T47D (cell line): ENCODE results near the gene UGDH.
"Not testable (repeated sequence)": the region's sequence is repeated elsewhere in the genome, so short reads cannot be mapped to it uniquely, and the experiment has no call there.

Experiments
- DNase-seq, 2 experiments: peaks; one replicate each; pipeline versions ENCODE4 v3.0.0 to v3.0.0-alpha.2; 2011 to 2012; ENCODE audit warnings: low read depth in 1 of 2, low spot score in 1 of 2
- JUND ChIP-seq: IDR thresholded peaks from 2 replicates; pipeline ENCODE4 v1.6.1; 2012; ENCODE audit warnings: low read depth
- in situ Hi-C: cut with HindIII; loops from 2 replicates; pipeline ENCODE4 v1.10.0; 2016; ENCODE audit warnings: low sequenced_read_pairs, low pct_unique_long_range_greater_than_20kb

UGDH gene

DNA sequence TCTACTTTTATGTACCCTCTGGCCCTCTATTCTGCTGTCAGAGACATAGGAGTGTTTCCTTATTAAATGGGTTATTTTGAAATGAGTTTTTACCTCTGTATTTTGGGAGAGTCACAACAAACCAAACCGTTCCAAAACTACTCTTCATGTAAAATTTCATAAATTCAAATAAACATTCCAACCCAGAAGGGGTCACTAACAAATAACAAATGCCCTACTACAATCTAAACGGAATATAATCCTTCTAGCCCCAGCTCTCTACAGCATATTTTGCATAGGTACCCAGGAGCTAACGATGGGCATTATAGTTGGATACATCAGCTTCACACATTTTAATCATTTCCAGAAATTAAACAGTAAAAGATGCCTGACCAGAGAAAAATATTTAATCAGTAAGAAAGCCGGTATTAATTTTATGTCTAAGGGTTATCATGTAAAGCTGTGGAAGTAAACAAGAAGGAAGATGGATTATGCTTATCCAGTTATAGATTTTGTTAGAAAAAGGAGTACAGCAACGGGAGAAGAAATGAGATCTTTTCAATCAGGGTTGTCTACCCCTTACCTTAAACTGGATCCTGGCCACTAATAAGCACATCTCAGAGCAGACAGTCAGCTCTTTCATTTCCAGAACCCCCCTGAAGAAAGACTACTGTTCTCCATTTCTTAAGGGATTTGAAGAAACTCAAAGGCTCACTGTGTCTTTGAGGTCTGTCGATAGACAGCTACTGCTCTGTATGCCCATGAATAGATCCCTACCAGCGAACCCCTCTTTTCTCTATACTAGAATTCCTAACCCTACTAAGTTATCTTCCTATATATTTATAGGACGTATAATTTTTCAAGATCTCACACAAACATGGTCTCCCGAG, 1.2 kb downstream of the UGDH start:
- DNase-seq, result no peak
- TF ChIP-seq JUND, result no peak
- in situ Hi-C loops, result no loop called here

DNA sequence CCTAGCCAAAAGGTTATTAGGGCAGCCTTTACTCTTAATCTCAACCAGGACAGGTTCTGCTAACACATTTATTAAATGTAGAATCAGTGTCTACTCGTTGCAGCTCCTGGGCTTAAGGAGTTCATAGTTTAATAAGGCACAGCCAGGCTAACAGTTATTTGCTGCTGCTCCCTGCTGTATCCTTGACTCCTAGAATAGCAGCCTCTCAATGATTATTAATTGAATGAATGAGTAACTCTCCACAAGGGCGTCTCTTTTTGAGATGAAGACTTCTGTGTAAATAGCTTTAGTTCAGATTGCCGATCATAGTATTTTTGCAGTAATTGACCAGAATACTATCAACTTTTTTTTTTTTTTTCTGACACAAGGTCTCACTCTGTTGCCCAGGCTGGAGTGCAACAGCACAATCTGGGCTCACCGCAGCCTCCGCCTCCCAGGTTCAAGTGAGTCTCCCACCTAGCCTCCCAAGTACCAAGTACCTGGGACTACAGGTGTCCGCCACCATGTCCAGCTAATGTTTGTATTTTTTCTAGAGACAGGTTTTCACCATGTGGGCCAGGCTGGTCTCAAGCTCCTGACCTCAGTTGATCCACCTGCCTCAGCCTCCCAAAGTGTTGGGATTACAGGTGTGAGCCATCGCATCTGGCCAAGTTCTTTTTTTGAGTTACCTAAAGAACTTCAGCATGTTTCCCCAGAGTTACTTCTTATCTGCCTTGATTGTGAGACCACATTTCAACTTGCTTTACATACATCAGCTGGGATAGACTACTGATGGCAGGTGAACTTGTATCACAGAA, 2.9 kb downstream of the UGDH start:
- in situ Hi-C loops, result no loop called here
- no peak for DNase-seq
- TF ChIP-seq JUND, result no peak

DNA sequence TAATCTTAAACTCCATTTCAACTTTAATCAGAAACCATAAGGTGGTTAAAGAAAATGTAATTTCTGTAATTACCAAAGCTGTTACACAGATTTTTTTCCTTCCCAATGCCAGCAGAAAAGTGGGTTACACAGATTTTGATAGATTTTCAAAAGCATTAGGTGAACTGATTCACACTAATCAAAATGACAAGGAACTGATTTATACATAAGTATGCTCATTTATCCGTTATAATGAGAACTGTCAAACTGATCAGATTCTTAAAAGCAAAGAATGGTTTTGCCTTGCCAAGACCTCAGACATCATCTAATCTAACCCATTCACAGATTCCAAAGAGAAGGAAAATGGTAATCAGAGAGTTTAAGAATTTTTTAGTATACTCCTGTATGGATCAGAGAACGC, 5.2 kb downstream of the UGDH start:
- no peak for TF ChIP-seq JUND
- in situ Hi-C loops, result no loop called here
- no peak for DNase-seq

DNA sequence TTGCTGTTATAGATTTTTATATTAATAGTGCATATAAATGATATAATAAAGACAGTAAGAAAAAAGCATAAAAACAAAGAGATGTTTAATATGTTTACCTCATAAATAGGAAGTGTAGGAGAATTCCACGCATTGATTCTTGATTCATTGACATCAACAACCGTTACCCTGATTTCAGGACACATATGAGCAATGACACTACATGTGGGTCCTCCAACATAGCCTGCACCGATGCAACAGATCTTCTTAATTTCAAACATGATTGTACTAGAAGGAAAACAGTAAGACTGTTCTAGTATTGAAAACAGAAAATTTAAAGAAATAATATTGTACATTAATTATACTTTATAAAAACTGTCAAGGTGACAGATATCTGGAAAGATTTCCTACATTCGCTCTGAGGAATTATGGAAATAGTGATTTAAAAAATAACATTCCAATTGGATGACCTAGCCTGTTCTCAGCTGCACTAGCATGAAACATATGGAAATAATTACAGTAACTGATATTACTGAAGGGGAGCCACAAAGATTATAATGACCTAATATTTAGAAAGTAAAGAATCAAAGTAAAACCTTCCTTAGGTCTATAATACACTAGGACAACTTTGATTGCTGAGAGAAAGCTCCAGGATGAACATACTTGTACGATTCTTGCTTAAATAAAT, 5.9 kb downstream of the UGDH start:
- no peak for DNase-seq
- no peak for TF ChIP-seq JUND
- in situ Hi-C loops, result no loop called here

DNA sequence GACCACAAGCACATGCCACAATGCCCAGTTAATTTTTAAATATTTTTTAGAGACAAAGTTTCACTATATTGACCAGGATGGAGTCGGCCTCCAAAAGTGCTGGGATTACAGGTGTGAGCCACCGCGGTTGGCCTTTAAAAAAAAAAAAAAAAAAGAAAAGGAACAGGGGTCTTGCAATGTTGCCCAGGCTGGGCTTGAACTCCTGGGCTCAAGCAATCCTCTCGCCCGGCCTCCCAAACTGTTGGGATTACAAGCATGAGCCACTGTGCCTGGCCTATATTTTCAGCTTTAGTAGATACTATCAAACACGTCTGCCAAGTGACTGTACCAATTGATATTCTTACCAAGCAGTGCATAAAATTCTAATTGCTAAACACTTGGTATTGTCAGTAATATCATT, 8.8 kb downstream of the UGDH start:
- DNase-seq, result no peak
- in situ Hi-C loops, result no loop called here
- no peak for TF ChIP-seq JUND

DNA sequence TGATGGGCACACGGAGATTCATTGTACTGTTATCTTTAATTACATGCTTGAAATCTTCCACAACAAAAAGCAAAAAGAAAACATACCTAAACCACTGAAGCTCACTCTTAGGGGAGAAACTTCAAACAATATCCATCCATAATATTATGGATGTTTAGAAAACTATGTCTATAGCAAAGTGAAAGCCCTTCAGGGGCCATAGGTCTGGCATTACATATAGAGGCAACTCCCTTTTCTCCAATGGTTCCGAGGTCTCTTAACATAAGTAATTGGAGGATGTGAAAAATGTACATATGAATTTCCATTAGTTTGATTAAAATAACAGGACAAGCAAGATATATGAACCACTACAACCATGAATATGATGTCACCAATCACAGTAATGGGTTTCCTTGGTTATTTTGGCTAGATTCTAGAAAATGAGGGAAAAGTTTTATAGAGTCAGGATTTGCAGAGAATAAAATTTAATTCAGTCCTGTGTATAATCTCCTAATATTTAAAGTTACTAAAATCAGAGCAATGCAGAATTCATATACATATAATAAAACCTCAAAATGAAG, 10.8 kb downstream of the UGDH start:
- in situ Hi-C loops, result no loop called here
- no peak for TF ChIP-seq JUND

DNA sequence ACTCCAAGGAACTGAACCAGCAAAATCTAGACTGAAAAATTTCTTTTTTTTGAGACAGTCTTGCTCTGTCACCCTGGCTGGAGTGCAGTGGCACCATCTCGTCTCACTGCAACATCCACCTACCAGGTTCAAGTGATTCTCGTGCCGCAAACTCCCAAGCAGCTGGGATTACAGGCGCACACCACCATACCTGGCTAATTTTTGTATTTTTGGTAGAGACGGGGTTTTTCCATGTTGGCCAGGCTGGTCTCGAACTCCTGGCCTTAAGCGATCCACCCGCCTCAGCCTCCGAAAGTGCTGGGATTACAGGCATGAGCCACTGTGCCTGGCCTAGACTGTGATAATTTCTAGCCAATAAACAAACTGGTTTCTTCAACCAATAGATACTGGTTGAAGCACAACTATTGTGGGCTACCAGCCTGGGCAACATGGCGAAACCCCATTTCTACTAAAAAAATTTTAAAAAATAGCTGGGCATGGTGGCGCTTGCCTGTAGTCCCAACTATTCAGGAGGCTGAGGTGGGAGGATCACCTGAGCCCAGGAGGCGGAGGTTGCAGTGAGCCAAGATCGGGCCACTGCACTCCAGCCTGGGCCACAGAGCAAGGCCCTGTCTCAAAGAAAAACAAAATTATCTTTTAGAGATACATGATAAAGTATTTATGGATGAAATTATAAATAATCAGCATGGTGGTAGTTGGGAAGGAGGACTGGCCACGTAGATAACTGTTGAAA, 11.4 kb downstream of the UGDH start:
- DNase-seq, in situ Hi-C loops: not testable (repeated sequence)

More for the DNA sequence above, 10.8 kb downstream of the UGDH start:
- DNase-seq, result no peak

DNA sequence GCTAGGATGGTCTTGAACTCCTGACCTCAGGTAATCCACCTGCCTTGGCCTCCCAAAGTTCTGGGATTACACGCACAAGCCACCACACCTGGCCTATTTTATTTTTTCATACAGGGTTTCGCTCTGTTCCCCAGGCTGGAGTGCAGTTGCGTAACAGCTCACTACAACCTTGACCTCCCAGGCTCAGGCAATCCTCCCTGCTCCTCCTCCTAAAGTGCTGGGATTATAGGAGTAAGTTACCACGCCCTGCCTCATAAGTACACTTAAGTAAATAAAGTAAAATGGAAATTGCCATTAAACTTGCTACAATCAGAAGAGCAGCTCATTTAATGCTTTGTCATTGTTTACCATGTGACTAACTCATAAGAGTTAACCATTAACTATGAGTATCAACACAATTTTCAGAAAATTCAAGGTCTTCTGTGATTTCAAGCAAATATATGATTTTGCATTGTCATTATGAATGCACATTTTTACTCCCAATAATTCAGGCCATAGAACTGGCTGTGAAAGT, 12.3 kb downstream of the UGDH start:
- TF ChIP-seq JUND, result no peak
- in situ Hi-C loops, result no loop called here
- no peak for DNase-seq

DNA sequence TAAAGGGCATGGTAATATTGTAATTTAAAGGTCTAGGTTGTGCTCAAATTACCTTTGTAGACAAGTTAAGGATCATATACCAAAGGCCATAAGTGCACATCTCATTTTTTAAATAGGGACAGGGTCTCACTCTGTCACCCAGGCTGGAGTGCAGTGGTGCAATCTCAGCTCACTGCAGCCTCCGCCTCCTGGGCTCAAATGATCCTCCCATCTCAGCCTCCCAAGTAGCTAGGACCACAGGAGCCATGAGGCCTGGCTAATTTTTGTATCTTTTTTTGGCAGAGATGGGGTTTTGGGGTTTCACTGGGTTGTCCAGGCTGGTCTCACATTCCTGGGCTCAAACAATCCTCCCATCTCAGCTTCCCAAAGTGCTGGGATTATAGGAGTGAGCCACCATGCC, 13.0 kb downstream of the UGDH start:
- in situ Hi-C loops, result not testable (repeated sequence)

DNA sequence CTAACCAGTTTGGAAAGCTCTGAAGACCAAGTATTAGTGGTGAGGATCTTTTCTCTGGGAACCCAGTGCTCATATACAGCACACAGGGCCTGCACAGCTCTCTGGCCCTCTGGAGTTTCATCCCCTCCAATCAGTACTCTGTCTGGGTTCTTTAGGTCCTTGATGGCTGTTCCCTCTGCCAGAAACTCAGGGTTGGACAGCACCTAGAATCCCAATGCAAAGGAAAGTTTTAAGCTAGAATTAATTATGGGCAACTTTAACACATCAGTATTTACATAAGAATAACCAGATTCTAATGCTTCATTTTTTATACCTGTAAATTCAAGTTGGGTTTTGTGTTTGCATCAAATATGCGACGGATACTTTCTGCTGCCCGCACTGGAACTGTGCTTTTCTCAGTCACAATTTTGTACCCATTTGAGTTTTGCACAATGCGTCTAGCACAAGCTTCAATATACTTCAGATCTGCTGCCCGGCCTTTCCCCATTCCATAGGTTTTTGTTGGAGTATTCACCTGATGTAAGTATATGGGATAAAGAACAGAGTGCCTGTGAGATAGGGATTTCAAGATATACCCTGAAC, 16.8 kb downstream of the UGDH start:
- DNase-seq, result no peak
- in situ Hi-C loops, result no loop called here
- TF ChIP-seq JUND, result no peak

More for the DNA sequence above, 13.0 kb downstream of the UGDH start:
- DNase-seq, result not testable (repeated sequence)

DNA sequence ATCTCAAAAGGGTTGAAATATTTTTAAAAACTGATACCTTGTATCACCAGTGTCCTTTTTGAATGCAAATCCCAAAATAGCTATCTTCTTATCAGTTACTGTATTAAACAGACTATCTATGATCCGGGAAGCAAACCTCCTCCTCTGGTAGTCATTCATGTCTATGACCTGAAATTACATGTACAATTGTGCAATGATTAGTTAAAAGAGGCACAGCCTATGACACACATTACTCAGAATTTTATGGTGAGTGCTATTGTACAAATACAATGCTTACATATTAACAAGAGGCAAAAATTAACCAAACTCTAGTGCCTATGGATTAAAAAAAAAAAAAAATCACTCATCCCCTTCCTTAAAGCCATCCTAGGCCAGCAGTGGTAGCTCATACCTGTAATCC, 21.7 kb downstream of the UGDH start:
- no peak for TF ChIP-seq JUND
- in situ Hi-C loops, result no loop called here
- no peak for DNase-seq
